ENCODE measurements around the gene CCL24.
"Not testable (repeated sequence)": the region's sequence is repeated elsewhere in the genome, so short reads cannot be mapped to it uniquely, and the experiment has no call there.

The CCL24 gene

GRCh38 chr7:75811894-75812678, 1.5 kb downstream of the CCL24 start:
- H3K36me3 Mint-ChIP-seq: no peaks in the 10 kb centered on the region
- H3K27me3 Mint-ChIP-seq: peaks cover 5% of the 10 kb centered on the region
- H3K4me1 Mint-ChIP-seq: no peaks in the 10 kb centered on the region
- no peak for DNase-seq (ENCODE audit: low spot score in 2 of 2)
- H3K9me3 Mint-ChIP-seq: no peaks in the 10 kb centered on the region
- H3K4me3 Mint-ChIP-seq: no peak overlapping the region
- H3K27ac Mint-ChIP-seq: no peak overlapping the region
- ATAC-seq (ENCODE audit: low read depth): no peak

- H3K9me3 Mint-ChIP-seq: peaks cover 6% of the 10 kb centered on the region
- no peak for ATAC-seq (ENCODE audit: low read depth)
- H3K36me3 Mint-ChIP-seq: peaks cover 3% of the 10 kb centered on the region
- peaks cover 3% of the 10 kb centered on the region for H3K27me3 Mint-ChIP-seq
- no peak for DNase-seq (ENCODE audit: low spot score in 2 of 2)
- no peaks in the 10 kb centered on the region for H3K4me1 Mint-ChIP-seq
- no peak overlapping the region for H3K27ac Mint-ChIP-seq
- no peak overlapping the region for H3K4me3 Mint-ChIP-seq
These were observed 4.2 kb downstream of the CCL24 start for GRCh38 chr7:75809396-75809795.

- H3K4me3 Mint-ChIP-seq: no peak overlapping the region
- peaks cover 3% of the 10 kb centered on the region for H3K36me3 Mint-ChIP-seq
- peaks cover 2% of the 10 kb centered on the region for H3K4me1 Mint-ChIP-seq
- peaks cover 6% of the 10 kb centered on the region for H3K9me3 Mint-ChIP-seq
- ATAC-seq (ENCODE audit: low read depth) (no peak), DNase-seq (ENCODE audit: low spot score in 2 of 2) (no peak)
- H3K27me3 Mint-ChIP-seq: peaks cover 7% of the 10 kb centered on the region
- no peak overlapping the region for H3K27ac Mint-ChIP-seq
These were observed 5.5 kb downstream of the CCL24 start for GRCh38 chr7:75808106-75808505.

GRCh38 chr7:75807452-75807851, 6.2 kb downstream of the CCL24 start:
- Mint-ChIP-seq H3K4me1 (peaks cover 2% of the 10 kb centered on the region), H3K27me3 (peaks cover 7% of the 10 kb centered on the region), H3K9me3 (peaks cover 6% of the 10 kb centered on the region), H3K27ac (no peak overlapping the region), H3K4me3 (no peak overlapping the region), H3K36me3 (peaks cover 3% of the 10 kb centered on the region)
- ATAC-seq (ENCODE audit: low read depth) (no peak), DNase-seq (ENCODE audit: low spot score in 2 of 2) (no peak)

- Mint-ChIP-seq H3K27ac (no peak overlapping the region), H3K4me1 (peaks cover 2% of the 10 kb centered on the region), H3K4me3 (no peak overlapping the region), H3K36me3 (peaks cover 3% of the 10 kb centered on the region), H3K9me3 (peaks cover 6% of the 10 kb centered on the region), H3K27me3 (peaks cover 4% of the 10 kb centered on the region)
- ATAC-seq (ENCODE audit: low read depth) (no peak), DNase-seq (ENCODE audit: low spot score in 2 of 2) (no peak)
These were observed 6.9 kb downstream of the CCL24 start for GRCh38 chr7:75806560-75807307.

- H3K27me3 Mint-ChIP-seq: peaks cover 4% of the 10 kb centered on the region
- ATAC-seq (ENCODE audit: low read depth) (no peak), DNase-seq (ENCODE audit: low spot score in 2 of 2) (no peak)
- H3K4me1 Mint-ChIP-seq: peaks cover 2% of the 10 kb centered on the region
- H3K36me3 Mint-ChIP-seq: peaks cover 3% of the 10 kb centered on the region
- no peak overlapping the region for H3K4me3 Mint-ChIP-seq
- H3K27ac Mint-ChIP-seq: no peak overlapping the region
- H3K9me3 Mint-ChIP-seq: peaks cover 6% of the 10 kb centered on the region
These were observed 8.9 kb downstream of the CCL24 start for GRCh38 chr7:75804705-75805104.

GRCh38 chr7:75804004-75804403, 9.6 kb downstream of the CCL24 start:
- Mint-ChIP-seq H3K4me3 (no peak overlapping the region), H3K27me3 (peaks cover 6% of the 10 kb centered on the region), H3K27ac (no peak overlapping the region), H3K9me3 (peaks cover 6% of the 10 kb centered on the region), H3K36me3 (peaks cover 3% of the 10 kb centered on the region), H3K4me1 (peaks cover 2% of the 10 kb centered on the region)
- no peak for DNase-seq (ENCODE audit: low spot score in 2 of 2)
- ATAC-seq (ENCODE audit: low read depth): no peak

- no peak for ATAC-seq (ENCODE audit: low read depth)
- H3K36me3 Mint-ChIP-seq: peaks cover 3% of the 10 kb centered on the region
- H3K27ac Mint-ChIP-seq: no peak overlapping the region
- H3K9me3 Mint-ChIP-seq: peaks cover 6% of the 10 kb centered on the region
- peaks cover 6% of the 10 kb centered on the region for H3K27me3 Mint-ChIP-seq
- no peak for DNase-seq (ENCODE audit: low spot score in 2 of 2)
- peaks cover 6% of the 10 kb centered on the region for H3K4me1 Mint-ChIP-seq
- no peak overlapping the region for H3K4me3 Mint-ChIP-seq
These were observed 11.1 kb downstream of the CCL24 start for GRCh38 chr7:75802552-75802821.

- Mint-ChIP-seq H3K27ac (no peak overlapping the region), H3K27me3 (peaks cover 10% of the 10 kb centered on the region), H3K9me3 (no peaks in the 10 kb centered on the region), H3K36me3 (no peaks in the 10 kb centered on the region), H3K4me3 (no peak overlapping the region), H3K4me1 (peaks cover 4% of the 10 kb centered on the region)
- DNase-seq (ENCODE audit: low spot score in 2 of 2) (no peak), ATAC-seq (ENCODE audit: low read depth) (peak; percentile 24)
These were observed 14.8 kb downstream of the CCL24 start for GRCh38 chr7:75798770-75799169.

- Mint-ChIP-seq H3K27ac (no peak overlapping the region), H3K9me3 (no peaks in the 10 kb centered on the region), H3K4me3 (no peak overlapping the region), H3K27me3 (peaks cover 16% of the 10 kb centered on the region), H3K4me1 (peaks cover 4% of the 10 kb centered on the region), H3K36me3 (no peaks in the 10 kb centered on the region)
- no peak for ATAC-seq (ENCODE audit: low read depth)
- no peak for DNase-seq (ENCODE audit: low spot score in 2 of 2)
These were observed 17.2 kb downstream of the CCL24 start for GRCh38 chr7:75796420-75796819.

GRCh38 chr7:75795831-75796285, 17.7 kb downstream of the CCL24 start:
- no peak for ATAC-seq (ENCODE audit: low read depth)
- H3K27ac Mint-ChIP-seq: no peak overlapping the region
- no peak overlapping the region for H3K4me3 Mint-ChIP-seq
- H3K27me3 Mint-ChIP-seq: peaks cover 18% of the 10 kb centered on the region
- no peaks in the 10 kb centered on the region for H3K36me3 Mint-ChIP-seq
- peaks cover 4% of the 10 kb centered on the region for H3K4me1 Mint-ChIP-seq
- DNase-seq (ENCODE audit: low spot score in 2 of 2): no peak
- H3K9me3 Mint-ChIP-seq: no peaks in the 10 kb centered on the region

GRCh38 chr7:75793676-75794075, 19.9 kb downstream of the CCL24 start:
- Mint-ChIP-seq H3K36me3 (no peaks in the 10 kb centered on the region), H3K4me1 (peaks cover 2% of the 10 kb centered on the region), H3K9me3 (no peaks in the 10 kb centered on the region), H3K4me3 (no peak overlapping the region), H3K27ac (no peak overlapping the region), H3K27me3 (peaks cover 19% of the 10 kb centered on the region)
- DNase-seq (ENCODE audit: low spot score in 2 of 2) (no peak), ATAC-seq (ENCODE audit: low read depth) (no peak)

- H3K9me3 Mint-ChIP-seq; H3K4me3 Mint-ChIP-seq; DNase-seq (ENCODE audit: low spot score in 2 of 2); H3K4me1 Mint-ChIP-seq; ATAC-seq (ENCODE audit: low read depth); H3K27ac Mint-ChIP-seq; H3K36me3 Mint-ChIP-seq: not testable (repeated sequence)
- peaks cover 19% of the 10 kb centered on the region for H3K27me3 Mint-ChIP-seq
These were observed 21.0 kb downstream of the CCL24 start for GRCh38 chr7:75792567-75792966.

GRCh38 chr7:75789361-75789924, 24.2 kb downstream of the CCL24 start:
- peaks cover 15% of the 10 kb centered on the region for H3K27me3 Mint-ChIP-seq
- no peaks in the 10 kb centered on the region for H3K9me3 Mint-ChIP-seq
- H3K36me3 Mint-ChIP-seq: no peaks in the 10 kb centered on the region
- H3K4me1 Mint-ChIP-seq: no peaks in the 10 kb centered on the region
- no peak overlapping the region for H3K27ac Mint-ChIP-seq
- DNase-seq (ENCODE audit: low spot score in 2 of 2): no peak
- ATAC-seq (ENCODE audit: low read depth): no peak
- no peak overlapping the region for H3K4me3 Mint-ChIP-seq
